HG03432 (cell line): ENCODE data around the gene C15orf61.
A peak's percentile ranks its signal among the peaks of the same experiment; 100 is the strongest.

Source experiments
- ATAC-seq: cut with Tn5 transposase; IDR thresholded peaks from one replicate; pipeline ENCODE4 v1.9.1; 2021; ENCODE audit warnings: mild to moderate bottlenecking, moderate library complexity; ENCODE audit not compliant: unreplicated experiment

C15orf61 gene

GRCh38 chr15:67548862-67549651 is 28.1 kb downstream of the C15orf61 start:
- no peak for ATAC-seq

- no peak for ATAC-seq
Measured at GRCh38 chr15:67549736-67550135, 28.8 kb downstream of the C15orf61 start.

- no peak for ATAC-seq
Measured at GRCh38 chr15:67550522-67550921, 29.6 kb downstream of the C15orf61 start.

GRCh38 chr15:67551207-67551743 is 30.3 kb downstream of the C15orf61 start:
- ATAC-seq: no peak

- ATAC-seq: no peak
Measured at GRCh38 chr15:67554580-67554979, 33.6 kb downstream of the C15orf61 start.

- no peak for ATAC-seq
Measured at GRCh38 chr15:67556976-67557570, 36.1 kb downstream of the C15orf61 start.

GRCh38 chr15:67558502-67558901 is 37.6 kb downstream of the C15orf61 start:
- ATAC-seq: no peak

GRCh38 chr15:67559158-67559557 is 38.2 kb downstream of the C15orf61 start:
- ATAC-seq: no peak

GRCh38 chr15:67559576-67559975 is 38.6 kb downstream of the C15orf61 start:
- ATAC-seq: no peak

GRCh38 chr15:67560320-67560719 is 39.4 kb downstream of the C15orf61 start:
- no peak for ATAC-seq

- ATAC-seq: no peak
Measured at GRCh38 chr15:67563092-67563491, 42.2 kb downstream of the C15orf61 start.

- ATAC-seq: peak; percentile 92
Measured at GRCh38 chr15:67564021-67564967, 43.4 kb downstream of the C15orf61 start.

- peak; percentile 49 for ATAC-seq
Measured at GRCh38 chr15:67564968-67565345, 44.0 kb downstream of the C15orf61 start.

- no peak for ATAC-seq
Measured at GRCh38 chr15:67569668-67570067, 48.7 kb downstream of the C15orf61 start.

- ATAC-seq: no peak
Measured at GRCh38 chr15:67570875-67571647, 50.1 kb downstream of the C15orf61 start.

GRCh38 chr15:67571648-67572415 is 50.9 kb downstream of the C15orf61 start:
- no peak for ATAC-seq

- ATAC-seq: no peak
Measured at GRCh38 chr15:67573194-67573593, 52.3 kb downstream of the C15orf61 start.

- no peak for ATAC-seq
Measured at GRCh38 chr15:67575039-67575502, 54.1 kb downstream of the C15orf61 start.

GRCh38 chr15:67578020-67578600 is 57.2 kb downstream of the C15orf61 start:
- no peak for ATAC-seq
